Nephron progenitor cell (in vitro differentiated cells): ENCODE results near the gene EPB41.
A peak's percentile ranks its signal among the peaks of the same experiment; 100 is the strongest.

Experiments used
- DNase-seq: peaks from one replicate; pipeline ENCODE4 v3.0.0; 2021
- H3K27ac Mint-ChIP-seq: 2 replicates; pipeline ENCODE4 v1.8.0; 2021; ENCODE audit warnings: mild to moderate bottlenecking, moderate library complexity, mixed read lengths
- H3K27me3 Mint-ChIP-seq: 2 replicates; pipeline ENCODE4 v1.8.0; 2021; ENCODE audit warnings: mild to moderate bottlenecking, low read depth, mixed read lengths; ENCODE audit not compliant: poor library complexity
- H3K36me3 Mint-ChIP-seq: 2 replicates; pipeline ENCODE4 v1.8.0; 2021; ENCODE audit warnings: low read depth, mixed read lengths
- H3K4me1 Mint-ChIP-seq: 2 replicates; pipeline ENCODE4 v1.8.0; 2021; ENCODE audit warnings: mixed read lengths
- H3K4me3 Mint-ChIP-seq: 2 replicates; pipeline ENCODE4 v1.8.0; 2021; ENCODE audit warnings: mild to moderate bottlenecking, moderate library complexity, mixed read lengths
- H3K9me3 Mint-ChIP-seq: 2 replicates; pipeline ENCODE4 v1.8.0; 2021; ENCODE audit warnings: mild to moderate bottlenecking, moderate library complexity, mixed read lengths
- TF ChIP-seq, protein P1 (sequence below): fragments of 200-600 bp; sonication (generic); IDR thresholded peaks from 2 replicates; pipeline ENCODE4 v1.5.0; 2021; ENCODE audit warnings: antibody characterized with exemption

The EPB41 gene

DNA sequence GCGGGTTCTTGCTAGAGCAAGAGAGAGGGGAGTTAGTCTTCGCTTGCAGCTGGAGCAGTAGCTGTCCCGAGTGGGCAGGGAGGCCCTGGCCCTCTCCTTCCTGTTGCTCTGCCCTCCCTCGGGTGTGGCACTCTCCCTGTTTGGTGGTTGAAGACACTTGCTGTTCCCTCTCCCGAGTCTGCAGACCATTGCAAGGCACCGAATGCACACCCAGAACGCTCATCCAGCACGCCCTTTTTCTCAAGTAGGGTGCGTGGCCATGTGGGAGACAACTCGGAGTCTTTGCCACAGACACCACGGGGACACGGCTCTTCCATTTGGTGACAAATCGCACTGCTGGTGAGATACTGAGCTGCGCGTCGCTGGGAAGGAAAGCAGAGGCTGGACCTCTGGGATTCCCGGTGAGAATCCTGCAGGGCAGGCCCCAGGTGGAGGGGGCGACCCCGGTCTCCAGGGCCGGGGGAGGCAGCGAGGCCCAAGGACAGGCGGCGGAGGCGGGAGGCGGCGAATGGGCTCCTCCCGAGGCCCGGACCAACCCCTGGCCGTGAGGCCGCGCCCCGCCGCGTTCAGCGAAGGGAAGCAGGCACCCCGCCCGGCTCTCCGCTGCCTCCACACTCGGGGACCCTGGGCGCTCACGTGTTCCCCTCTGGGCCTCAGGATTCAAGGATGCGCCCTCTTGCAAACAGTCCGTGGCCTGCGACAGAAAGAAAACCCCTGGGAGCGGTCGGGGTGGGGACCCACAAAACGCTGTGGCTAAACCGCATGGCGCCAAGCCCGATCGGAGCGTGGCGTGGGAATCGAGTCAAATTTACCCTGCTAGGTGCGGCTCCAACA, 219.7 kb downstream of the EPB41 start:
- Mint-ChIP-seq H3K4me3 (no peak overlapping the region), H3K27me3 (peaks cover 15% of the 10 kb centered on the region), H3K4me1 (peaks cover 36% of the 10 kb centered on the region), H3K9me3 (peaks cover 7% of the 10 kb centered on the region), H3K27ac (no peak overlapping the region), H3K36me3 (no peaks in the 10 kb centered on the region)
- TF ChIP-seq, protein P1, sequence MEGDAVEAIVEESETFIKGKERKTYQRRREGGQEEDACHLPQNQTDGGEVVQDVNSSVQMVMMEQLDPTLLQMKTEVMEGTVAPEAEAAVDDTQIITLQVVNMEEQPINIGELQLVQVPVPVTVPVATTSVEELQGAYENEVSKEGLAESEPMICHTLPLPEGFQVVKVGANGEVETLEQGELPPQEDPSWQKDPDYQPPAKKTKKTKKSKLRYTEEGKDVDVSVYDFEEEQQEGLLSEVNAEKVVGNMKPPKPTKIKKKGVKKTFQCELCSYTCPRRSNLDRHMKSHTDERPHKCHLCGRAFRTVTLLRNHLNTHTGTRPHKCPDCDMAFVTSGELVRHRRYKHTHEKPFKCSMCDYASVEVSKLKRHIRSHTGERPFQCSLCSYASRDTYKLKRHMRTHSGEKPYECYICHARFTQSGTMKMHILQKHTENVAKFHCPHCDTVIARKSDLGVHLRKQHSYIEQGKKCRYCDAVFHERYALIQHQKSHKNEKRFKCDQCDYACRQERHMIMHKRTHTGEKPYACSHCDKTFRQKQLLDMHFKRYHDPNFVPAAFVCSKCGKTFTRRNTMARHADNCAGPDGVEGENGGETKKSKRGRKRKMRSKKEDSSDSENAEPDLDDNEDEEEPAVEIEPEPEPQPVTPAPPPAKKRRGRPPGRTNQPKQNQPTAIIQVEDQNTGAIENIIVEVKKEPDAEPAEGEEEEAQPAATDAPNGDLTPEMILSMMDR, result no peak
- no peak for DNase-seq

DNA sequence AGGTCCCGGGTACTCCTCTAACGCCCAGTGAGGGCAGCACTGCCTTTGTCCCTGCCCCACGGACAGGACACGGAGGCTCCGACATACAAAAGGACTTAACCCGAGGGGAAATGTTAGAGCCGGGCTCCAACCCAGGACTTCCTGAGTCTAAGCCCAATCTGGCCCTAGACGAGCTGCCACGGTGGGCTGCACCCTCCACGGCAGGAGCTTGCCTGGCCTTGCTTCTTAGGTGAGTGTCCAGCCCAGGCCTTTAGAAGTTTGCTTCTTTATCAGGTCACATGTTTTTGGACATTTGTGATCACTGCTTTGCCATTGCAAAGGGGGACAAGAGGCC, 220.3 kb downstream of the EPB41 start:
- Mint-ChIP-seq H3K4me3 (no peak overlapping the region), H3K4me1 (peaks cover 36% of the 10 kb centered on the region), H3K9me3 (peaks cover 7% of the 10 kb centered on the region), H3K27ac (no peak overlapping the region), H3K36me3 (no peaks in the 10 kb centered on the region), H3K27me3 (peaks cover 13% of the 10 kb centered on the region)
- no peak for DNase-seq
- TF ChIP-seq, protein P1, result no peak

DNA sequence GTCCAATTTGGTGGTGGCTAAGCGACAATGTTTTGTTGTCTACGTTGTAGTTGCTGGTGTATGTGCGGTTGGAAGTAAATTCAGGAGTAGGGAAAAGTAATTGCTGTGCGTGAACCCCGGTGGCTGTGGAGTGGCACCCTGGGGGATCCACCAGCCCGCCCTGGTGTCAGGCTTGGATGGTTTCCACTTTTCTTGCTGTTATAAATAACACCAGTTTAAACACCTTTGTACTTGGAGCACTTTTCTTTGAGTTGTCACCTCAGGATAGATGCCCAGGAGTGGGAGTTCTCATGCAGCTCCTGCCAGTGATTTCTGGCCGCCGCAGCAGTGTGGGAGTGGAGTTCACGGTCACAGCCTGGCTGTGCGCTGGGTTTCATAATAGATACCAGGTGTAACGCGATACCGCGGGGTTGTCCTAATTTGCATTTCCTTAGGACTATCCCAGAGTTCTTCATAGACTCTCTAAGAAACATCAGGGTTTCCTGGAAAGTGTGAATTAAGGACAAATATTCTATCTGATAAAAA, 222.1 kb downstream of the EPB41 start:
- peaks cover 7% of the 10 kb centered on the region for H3K9me3 Mint-ChIP-seq
- H3K4me3 Mint-ChIP-seq, result no peak overlapping the region
- peak; percentile 52 for DNase-seq
- TF ChIP-seq, protein P1, result no peak
- H3K4me1 Mint-ChIP-seq, result peaks cover 30% of the 10 kb centered on the region
- H3K27ac Mint-ChIP-seq, result no peak overlapping the region
- no peaks in the 10 kb centered on the region for H3K36me3 Mint-ChIP-seq
- H3K27me3 Mint-ChIP-seq, result peaks cover 8% of the 10 kb centered on the region

DNA sequence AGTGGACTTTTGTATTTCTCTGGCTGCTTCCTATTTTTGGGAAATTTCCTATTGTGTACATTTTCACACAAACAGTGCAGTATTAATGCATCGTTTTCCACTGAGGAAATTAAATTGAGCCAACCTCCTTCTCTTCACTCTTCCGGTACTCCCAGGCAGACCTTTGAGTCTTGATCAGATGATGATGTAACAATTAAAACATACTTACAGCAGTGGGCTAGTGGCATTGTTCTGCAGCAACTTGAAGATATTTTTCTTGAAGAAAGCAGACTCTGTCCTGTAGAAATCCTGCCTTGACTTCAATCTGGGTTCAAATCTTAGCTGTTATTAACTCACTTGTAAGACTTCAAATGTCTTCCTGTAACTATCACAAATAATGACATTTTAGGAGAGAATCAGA, 228.3 kb downstream of the EPB41 start:
- DNase-seq, result no peak
- Mint-ChIP-seq H3K4me3 (no peak overlapping the region), H3K9me3 (peaks cover 4% of the 10 kb centered on the region), H3K27me3 (no peaks in the 10 kb centered on the region), H3K4me1 (no peaks in the 10 kb centered on the region), H3K36me3 (peaks cover 51% of the 10 kb centered on the region), H3K27ac (peak overlapping the region; percentile 27)
- TF ChIP-seq, protein P1, result no peak

DNA sequence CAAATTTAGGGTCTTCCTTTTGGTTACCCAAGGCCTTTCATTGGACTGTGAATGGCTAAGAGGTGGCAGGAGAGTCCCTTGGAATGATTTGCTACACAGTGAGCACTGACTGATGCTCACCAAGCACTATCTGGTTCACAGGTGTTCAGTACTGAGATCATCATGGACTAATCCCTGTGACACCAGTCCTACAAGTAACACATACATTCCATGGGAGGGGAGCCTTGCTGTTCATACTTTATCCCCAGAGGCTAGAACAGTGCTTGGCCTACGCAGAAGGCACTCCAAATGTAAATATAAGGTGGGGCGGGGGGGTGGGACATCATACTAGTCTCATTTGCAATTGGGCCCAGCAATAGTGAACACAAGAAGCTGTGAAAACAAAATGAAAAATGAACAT, 229.8 kb downstream of the EPB41 start:
- no peaks in the 10 kb centered on the region for H3K9me3 Mint-ChIP-seq
- no peaks in the 10 kb centered on the region for H3K4me1 Mint-ChIP-seq
- TF ChIP-seq, protein P1, result no peak
- no peaks in the 10 kb centered on the region for H3K27me3 Mint-ChIP-seq
- DNase-seq, result no peak
- no peak overlapping the region for H3K27ac Mint-ChIP-seq
- peaks cover 66% of the 10 kb centered on the region for H3K36me3 Mint-ChIP-seq
- H3K4me3 Mint-ChIP-seq, result no peak overlapping the region
